Measurements from ENCODE around the gene TMEM196.

TMEM196 gene

GRCh38 chr7:19772841-19773760, at the start of gene TMEM196:
TSS of gene TMEM196 (minus strand) at chr7:19773617. CDS start at chr7:19772696, 921 bp downstream.
- Mint-ChIP-seq H3K4me1 (peaks cover 14% of the 10 kb centered on the region), H3K27ac (ENCODE audit: low read depth) (no peak within 1 kb of the TSS), H3K27me3 (peaks cover 43% of the 10 kb centered on the region), H3K36me3 (ENCODE audit: insufficient read depth) (no peaks in the 10 kb centered on the region), H3K4me3 (no peak within 1 kb of the TSS), H3K9me3 (no peaks in the 10 kb centered on the region)
- ATAC-seq (replicated peaks; ENCODE audit: extremely low read depth, poor library complexity, severe bottlenecking) = no peak
- DNase-seq (ENCODE audit: low spot score in 2 of 2) = no peak

DNA sequence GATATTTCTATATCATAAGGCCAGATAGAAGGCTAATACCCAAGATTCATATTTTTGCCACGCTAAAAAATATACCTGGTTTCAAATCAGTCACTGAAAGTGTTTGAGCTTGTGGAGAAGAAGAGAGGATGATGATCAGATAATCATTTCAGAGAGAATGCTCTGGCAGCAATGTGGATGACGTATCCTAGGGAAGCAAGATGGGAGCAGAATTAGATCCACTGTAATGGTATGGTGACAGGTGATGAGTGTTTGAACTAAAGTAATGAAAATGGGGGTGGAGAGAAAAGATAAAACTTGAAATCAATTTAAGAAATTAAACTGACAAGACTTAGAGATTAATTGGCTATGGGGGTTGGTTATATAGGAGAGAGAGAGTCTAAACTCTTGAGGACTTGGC, 42.7 kb upstream of the TMEM196 start:
- H3K27ac Mint-ChIP-seq (ENCODE audit: low read depth) = no peak overlapping the region
- DNase-seq (ENCODE audit: low spot score in 2 of 2) (no peak), ATAC-seq (replicated peaks; ENCODE audit: extremely low read depth, poor library complexity, severe bottlenecking) (no peak)
- no peak overlapping the region for H3K4me3 Mint-ChIP-seq
- no peaks in the 10 kb centered on the region for H3K27me3 Mint-ChIP-seq
- no peaks in the 10 kb centered on the region for H3K36me3 Mint-ChIP-seq (ENCODE audit: insufficient read depth)
- H3K4me1 Mint-ChIP-seq = no peaks in the 10 kb centered on the region
- H3K9me3 Mint-ChIP-seq = peaks cover 5% of the 10 kb centered on the region

GRCh38 chr7:19815546-19815945, 42.1 kb upstream of the TMEM196 start:
- DNase-seq (ENCODE audit: low spot score in 2 of 2) = no peak
- H3K27me3 Mint-ChIP-seq = no peaks in the 10 kb centered on the region
- peaks cover 5% of the 10 kb centered on the region for H3K9me3 Mint-ChIP-seq
- no peak for ATAC-seq (replicated peaks; ENCODE audit: extremely low read depth, poor library complexity, severe bottlenecking)
- no peak overlapping the region for H3K27ac Mint-ChIP-seq (ENCODE audit: low read depth)
- H3K4me1 Mint-ChIP-seq = no peaks in the 10 kb centered on the region
- no peak overlapping the region for H3K4me3 Mint-ChIP-seq
- H3K36me3 Mint-ChIP-seq (ENCODE audit: insufficient read depth) = no peaks in the 10 kb centered on the region

DNA sequence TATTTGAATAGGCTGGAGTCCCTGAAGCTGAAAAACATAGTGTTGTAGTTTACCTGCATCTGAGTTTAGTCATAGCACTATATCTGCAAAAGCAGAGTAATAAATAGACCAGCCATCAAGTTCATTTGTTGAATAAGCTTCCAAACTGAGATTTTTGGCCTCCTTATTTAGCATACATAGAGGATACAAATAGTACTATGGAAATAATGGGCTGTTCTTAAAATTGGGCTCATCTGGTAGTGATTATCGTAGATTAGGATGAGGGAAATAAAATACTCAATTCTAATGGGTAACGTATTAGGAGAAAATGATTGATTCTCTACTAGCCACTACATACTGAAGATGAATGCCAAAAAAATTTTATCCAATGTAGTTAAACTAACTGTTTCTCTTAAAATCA, 41.4 kb upstream of the TMEM196 start:
- no peaks in the 10 kb centered on the region for H3K36me3 Mint-ChIP-seq (ENCODE audit: insufficient read depth)
- no peak overlapping the region for H3K4me3 Mint-ChIP-seq
- DNase-seq (ENCODE audit: low spot score in 2 of 2) (no peak), ATAC-seq (replicated peaks; ENCODE audit: extremely low read depth, poor library complexity, severe bottlenecking) (no peak)
- H3K9me3 Mint-ChIP-seq = peaks cover 5% of the 10 kb centered on the region
- no peak overlapping the region for H3K27ac Mint-ChIP-seq (ENCODE audit: low read depth)
- no peaks in the 10 kb centered on the region for H3K27me3 Mint-ChIP-seq
- no peaks in the 10 kb centered on the region for H3K4me1 Mint-ChIP-seq

DNA sequence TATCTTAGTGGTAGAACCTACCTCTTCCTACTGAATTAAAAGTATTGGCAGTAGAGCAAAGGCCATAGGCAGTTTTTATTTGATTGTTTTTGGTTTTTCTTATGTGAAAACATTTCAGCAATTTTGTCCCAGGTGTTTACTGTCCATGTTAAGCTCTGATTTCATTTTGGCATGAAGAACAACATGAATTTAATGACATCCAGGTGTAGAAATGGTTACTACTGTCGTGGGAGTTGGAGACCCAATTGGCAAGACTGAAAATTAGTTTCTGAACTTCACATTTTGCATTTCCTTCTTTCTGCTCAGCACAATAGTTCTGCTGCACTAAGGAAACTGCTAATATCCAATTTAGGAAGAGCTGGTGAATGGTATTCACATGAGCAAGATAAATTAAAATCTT, 38.0 kb upstream of the TMEM196 start:
- Mint-ChIP-seq H3K36me3 (ENCODE audit: insufficient read depth) (no peaks in the 10 kb centered on the region), H3K27ac (ENCODE audit: low read depth) (no peak overlapping the region), H3K4me1 (no peaks in the 10 kb centered on the region), H3K4me3 (no peak overlapping the region), H3K9me3 (peaks cover 5% of the 10 kb centered on the region), H3K27me3 (no peaks in the 10 kb centered on the region)
- no peak for DNase-seq (ENCODE audit: low spot score in 2 of 2)
- ATAC-seq (replicated peaks; ENCODE audit: extremely low read depth, poor library complexity, severe bottlenecking) = no peak

DNA sequence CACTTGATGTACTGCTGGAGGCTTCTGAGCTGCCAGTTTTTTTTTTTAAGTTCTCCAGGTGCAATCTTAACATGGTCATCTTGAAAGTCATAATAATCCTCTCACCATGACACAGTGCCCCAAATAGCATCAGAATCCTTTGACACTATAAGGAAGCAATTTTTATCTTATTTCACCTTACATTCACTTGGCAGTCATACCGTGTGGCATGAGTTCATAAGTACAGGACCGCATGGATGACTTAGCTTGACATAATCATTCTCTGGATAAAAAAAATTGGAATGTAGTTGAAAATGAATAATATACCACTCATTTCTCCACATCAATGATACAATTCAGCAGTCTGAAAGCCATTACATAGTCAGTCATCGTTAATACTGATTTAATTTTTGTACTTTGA, 25.6 kb upstream of the TMEM196 start:
- Mint-ChIP-seq H3K36me3 (ENCODE audit: insufficient read depth) (no peaks in the 10 kb centered on the region), H3K9me3 (peaks cover 7% of the 10 kb centered on the region), H3K4me3 (no peak overlapping the region), H3K27ac (ENCODE audit: low read depth) (no peak overlapping the region), H3K27me3 (no peaks in the 10 kb centered on the region), H3K4me1 (no peaks in the 10 kb centered on the region)
- DNase-seq (ENCODE audit: low spot score in 2 of 2) = no peak
- ATAC-seq (replicated peaks; ENCODE audit: extremely low read depth, poor library complexity, severe bottlenecking) = no peak

DNA sequence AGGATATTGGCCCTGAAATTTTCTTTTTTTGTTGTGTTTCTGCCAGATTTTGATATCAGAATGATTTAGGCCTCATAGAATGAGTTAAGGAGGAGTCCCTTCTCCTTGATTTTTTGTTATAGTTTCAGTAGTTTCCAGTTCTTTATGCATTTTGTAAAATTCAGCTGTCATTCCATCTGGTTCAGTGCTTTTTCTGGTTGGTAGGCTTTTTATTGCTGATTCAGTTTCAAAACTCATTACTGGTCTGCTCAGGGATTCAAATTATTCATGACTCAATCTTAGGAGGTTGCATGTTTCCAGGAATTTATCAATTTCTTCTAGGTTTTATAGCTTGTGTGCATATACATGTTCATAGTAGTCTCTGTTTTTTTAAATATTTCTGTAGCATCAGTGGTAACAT, 10.1 kb upstream of the TMEM196 start:
- Mint-ChIP-seq H3K36me3 (ENCODE audit: insufficient read depth) (no peaks in the 10 kb centered on the region), H3K27me3 (no peaks in the 10 kb centered on the region), H3K4me1 (no peaks in the 10 kb centered on the region), H3K9me3 (peaks cover 13% of the 10 kb centered on the region), H3K4me3 (no peak overlapping the region), H3K27ac (ENCODE audit: low read depth) (no peak overlapping the region)
- no peak for ATAC-seq (replicated peaks; ENCODE audit: extremely low read depth, poor library complexity, severe bottlenecking)
- no peak for DNase-seq (ENCODE audit: low spot score in 2 of 2)

DNA sequence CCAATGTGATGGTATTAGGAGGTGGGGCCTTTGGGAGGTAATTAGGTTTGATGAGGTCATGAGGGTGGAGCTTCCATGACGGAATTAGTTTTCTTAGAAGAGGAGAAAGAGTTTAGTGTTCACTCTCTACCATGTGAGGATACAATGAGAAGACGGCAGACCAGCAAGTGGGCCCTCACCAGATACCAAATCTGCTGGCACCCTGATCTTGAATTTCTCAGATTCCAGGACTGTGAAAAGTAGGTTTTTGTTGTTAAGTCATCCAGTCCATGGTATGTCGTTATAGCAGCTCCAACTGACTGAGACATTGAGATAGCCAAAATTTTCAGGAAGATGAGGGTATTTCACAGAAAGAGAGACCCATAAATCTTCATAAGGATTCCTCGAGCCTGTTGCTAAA, 3.6 kb upstream of the TMEM196 start:
- Mint-ChIP-seq H3K36me3 (ENCODE audit: insufficient read depth) (no peaks in the 10 kb centered on the region), H3K4me1 (peaks cover 13% of the 10 kb centered on the region), H3K27ac (ENCODE audit: low read depth) (no peak overlapping the region), H3K4me3 (no peak overlapping the region), H3K27me3 (peaks cover 38% of the 10 kb centered on the region), H3K9me3 (no peaks in the 10 kb centered on the region)
- no peak for DNase-seq (ENCODE audit: low spot score in 2 of 2)
- ATAC-seq (replicated peaks; ENCODE audit: extremely low read depth, poor library complexity, severe bottlenecking) = no peak

GRCh38 chr7:19775578-19775977, 2.2 kb upstream of the TMEM196 start:
- DNase-seq (ENCODE audit: low spot score in 2 of 2) (no peak), ATAC-seq (replicated peaks; ENCODE audit: extremely low read depth, poor library complexity, severe bottlenecking) (no peak)
- peaks cover 43% of the 10 kb centered on the region for H3K27me3 Mint-ChIP-seq
- H3K27ac Mint-ChIP-seq (ENCODE audit: low read depth) = no peak overlapping the region
- H3K4me3 Mint-ChIP-seq = no peak overlapping the region
- H3K9me3 Mint-ChIP-seq = no peaks in the 10 kb centered on the region
- H3K4me1 Mint-ChIP-seq = peaks cover 14% of the 10 kb centered on the region
- no peaks in the 10 kb centered on the region for H3K36me3 Mint-ChIP-seq (ENCODE audit: insufficient read depth)

GRCh38 chr7:19772306-19772705, 1.1 kb downstream of the TMEM196 start:
- no peaks in the 10 kb centered on the region for H3K9me3 Mint-ChIP-seq
- no peaks in the 10 kb centered on the region for H3K36me3 Mint-ChIP-seq (ENCODE audit: insufficient read depth)
- DNase-seq (ENCODE audit: low spot score in 2 of 2) = no peak
- no peak overlapping the region for H3K27ac Mint-ChIP-seq (ENCODE audit: low read depth)
- H3K27me3 Mint-ChIP-seq = peaks cover 42% of the 10 kb centered on the region
- no peak for ATAC-seq (replicated peaks; ENCODE audit: extremely low read depth, poor library complexity, severe bottlenecking)
- peaks cover 14% of the 10 kb centered on the region for H3K4me1 Mint-ChIP-seq
- no peak overlapping the region for H3K4me3 Mint-ChIP-seq

GRCh38 chr7:19762631-19763030, 10.8 kb downstream of the TMEM196 start:
- peaks cover 9% of the 10 kb centered on the region for H3K27me3 Mint-ChIP-seq
- ATAC-seq (replicated peaks; ENCODE audit: extremely low read depth, poor library complexity, severe bottlenecking) = no peak

GRCh38 chr7:19754521-19755116, 18.8 kb downstream of the TMEM196 start:
- Mint-ChIP-seq H3K27ac (ENCODE audit: low read depth) (no peak overlapping the region), H3K9me3 (no peaks in the 10 kb centered on the region), H3K4me3 (no peak overlapping the region), H3K27me3 (peaks cover 9% of the 10 kb centered on the region), H3K4me1 (no peaks in the 10 kb centered on the region), H3K36me3 (ENCODE audit: insufficient read depth) (no peaks in the 10 kb centered on the region)
- DNase-seq (ENCODE audit: low spot score in 2 of 2) = no peak
- ATAC-seq (replicated peaks; ENCODE audit: extremely low read depth, poor library complexity, severe bottlenecking) = no peak

More at GRCh38 chr7:19762631-19763030, 10.8 kb downstream of the TMEM196 start:
- DNase-seq (ENCODE audit: low spot score in 2 of 2) = no peak
- H3K4me3 Mint-ChIP-seq = no peak overlapping the region
- no peaks in the 10 kb centered on the region for H3K9me3 Mint-ChIP-seq
- no peaks in the 10 kb centered on the region for H3K4me1 Mint-ChIP-seq
- no peak overlapping the region for H3K27ac Mint-ChIP-seq (ENCODE audit: low read depth)
- H3K36me3 Mint-ChIP-seq (ENCODE audit: insufficient read depth) = no peaks in the 10 kb centered on the region

DNA sequence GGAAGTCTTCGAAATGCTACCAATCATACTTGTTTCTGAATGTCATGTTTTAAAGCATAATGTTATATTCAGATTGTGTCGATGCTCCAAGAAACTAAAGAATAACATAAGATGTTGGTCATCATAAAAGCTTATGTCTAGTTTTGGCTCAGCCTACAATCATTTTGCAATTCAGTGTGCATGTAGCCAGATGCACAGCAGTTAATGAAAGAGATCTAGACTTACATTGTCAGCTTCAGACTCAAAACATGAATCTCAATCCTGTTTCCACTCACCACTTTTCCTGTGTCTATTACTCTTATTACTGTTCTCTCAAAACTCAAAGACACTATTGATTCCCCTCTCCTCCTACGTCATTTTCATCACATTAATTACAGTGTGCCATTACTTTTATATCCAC, 21.4 kb downstream of the TMEM196 start:
- no peak for ATAC-seq (replicated peaks; ENCODE audit: extremely low read depth, poor library complexity, severe bottlenecking)
- no peak for DNase-seq (ENCODE audit: low spot score in 2 of 2)
- H3K4me1 Mint-ChIP-seq = no peaks in the 10 kb centered on the region
- H3K27me3 Mint-ChIP-seq = peaks cover 9% of the 10 kb centered on the region
- H3K27ac Mint-ChIP-seq (ENCODE audit: low read depth) = no peak overlapping the region
- H3K36me3 Mint-ChIP-seq (ENCODE audit: insufficient read depth) = no peaks in the 10 kb centered on the region
- no peaks in the 10 kb centered on the region for H3K9me3 Mint-ChIP-seq
- no peak overlapping the region for H3K4me3 Mint-ChIP-seq
